Glutamatergic neuron (in vitro differentiated cells): ENCODE results near the gene SLC38A10. TPM values are rescaled to one million over a fixed set of nuclear protein-coding genes. Genes with fewer than 3 reads are reported as not detected.

ENCODE experiments used
- DNase-seq: peaks from one replicate; pipeline ENCODE4 v3.0.0; 2022
- H3K27ac Mint-ChIP-seq: one replicate; pipeline ENCODE4 v1.8.0; 2020; ENCODE audit warnings: mild to moderate bottlenecking, mixed read lengths, inconsistent platforms; ENCODE audit not compliant: unreplicated experiment
- H3K27me3 Mint-ChIP-seq: one replicate; pipeline ENCODE4 v1.8.0; 2020; ENCODE audit warnings: mild to moderate bottlenecking, moderate library complexity, mixed read lengths, inconsistent platforms; ENCODE audit not compliant: unreplicated experiment
- H3K36me3 Mint-ChIP-seq: one replicate; pipeline ENCODE4 v1.8.0; 2020; ENCODE audit warnings: mild to moderate bottlenecking, mixed read lengths, inconsistent platforms; ENCODE audit not compliant: unreplicated experiment
- H3K4me1 Mint-ChIP-seq: one replicate; pipeline ENCODE4 v1.8.0; 2020; ENCODE audit warnings: mild to moderate bottlenecking, low read depth, mixed read lengths, inconsistent platforms; ENCODE audit not compliant: unreplicated experiment
- H3K4me3 Mint-ChIP-seq: one replicate; pipeline ENCODE4 v1.8.0; 2020; ENCODE audit warnings: mild to moderate bottlenecking, mixed read lengths, inconsistent platforms; ENCODE audit not compliant: unreplicated experiment
- H3K9me3 Mint-ChIP-seq: one replicate; pipeline ENCODE4 v1.8.0; 2020; ENCODE audit warnings: mild to moderate bottlenecking, moderate library complexity, mixed read lengths, inconsistent platforms; ENCODE audit not compliant: unreplicated experiment
- CTCF ChIP-seq: fragments of 200-600 bp; sonication (generic); IDR thresholded peaks from one replicate; pipeline ENCODE4 v1.5.0; 2021; ENCODE audit not compliant: partially characterized antibody, unreplicated experiment
- total RNA-seq: library from RNA; stranded (reverse); fragmentation: NEBNext Ultra II Directional; extraction: Animal tissue kit (Norgen Biotek cat#: 25700); gene quantifications from one replicate; pipeline ENCODE4 v1.2.1, GENCODE V29; 2021; ENCODE audit not compliant: unreplicated experiment

The SLC38A10 gene
- total RNA-seq, 1 donor from 2014 or later, result 92.4 TPM

DNA sequence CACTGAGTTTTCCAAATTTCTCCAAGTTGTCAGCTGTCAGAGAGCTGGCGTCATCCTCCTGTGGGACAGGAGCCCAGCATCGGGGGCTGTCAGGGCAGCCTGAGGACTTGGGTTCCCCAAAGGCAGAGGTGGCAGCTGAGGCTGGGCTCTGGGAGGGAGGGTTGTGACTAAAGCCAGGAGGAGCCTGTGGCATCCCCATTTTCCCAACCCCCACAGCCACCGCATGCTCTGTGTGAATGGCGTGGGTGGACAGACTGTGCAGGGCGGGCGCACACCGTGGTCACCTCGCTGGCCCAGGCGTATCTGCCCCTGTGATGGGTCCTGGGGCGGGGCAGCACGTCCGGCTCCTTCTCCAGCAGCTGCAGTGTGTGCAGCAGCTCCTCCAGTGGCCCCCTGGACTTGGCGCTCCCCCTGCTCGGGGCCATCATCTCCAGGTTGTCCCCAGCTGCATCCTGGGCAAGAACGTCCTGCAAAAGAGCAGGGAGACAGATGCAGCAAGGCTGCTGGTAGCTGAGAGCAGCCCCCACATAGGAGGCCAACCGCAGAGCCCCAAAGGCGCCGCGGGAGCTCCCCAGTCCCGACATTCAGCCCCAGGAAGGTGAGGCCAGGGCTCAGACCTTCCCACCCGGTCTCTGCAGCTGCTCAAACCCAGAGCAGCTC lies 97.1 kb downstream of the SLC38A10 start:
- peaks cover 2% of the 10 kb centered on the region for H3K9me3 Mint-ChIP-seq

DNA sequence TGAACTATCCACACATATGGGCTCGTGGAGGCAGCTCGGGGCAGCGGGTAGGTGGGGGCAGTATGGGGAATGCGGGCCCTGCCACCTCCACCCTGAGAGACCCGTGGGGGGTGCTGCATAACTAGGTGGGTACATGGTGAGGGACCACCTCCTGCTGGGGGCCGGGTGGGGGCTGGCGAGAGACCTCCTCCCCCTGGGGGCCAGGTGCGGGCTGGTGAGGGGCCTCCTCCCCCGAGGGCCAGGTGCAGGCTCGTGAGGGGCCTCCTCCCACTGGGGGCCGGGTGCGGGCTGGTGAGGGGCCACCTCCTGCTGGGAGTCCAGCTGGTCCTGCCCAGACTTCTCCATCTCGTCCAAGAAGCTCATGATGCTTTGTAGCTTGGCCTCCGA lies 97.7 kb downstream of the SLC38A10 start:
- no peaks in the 10 kb centered on the region for H3K36me3 Mint-ChIP-seq
- no peak overlapping the region for H3K4me3 Mint-ChIP-seq
- peaks cover 3% of the 10 kb centered on the region for H3K4me1 Mint-ChIP-seq
- peaks cover 2% of the 10 kb centered on the region for H3K9me3 Mint-ChIP-seq
- no peak for DNase-seq
- H3K27ac Mint-ChIP-seq, result no peak overlapping the region
- H3K27me3 Mint-ChIP-seq, result peaks cover 1% of the 10 kb centered on the region
- TF ChIP-seq CTCF, result no peak

More for the DNA sequence above, 97.1 kb downstream of the SLC38A10 start:
- Mint-ChIP-seq H3K27me3 (peaks cover 1% of the 10 kb centered on the region), H3K4me1 (peaks cover 3% of the 10 kb centered on the region), H3K27ac (no peak overlapping the region), H3K4me3 (no peak overlapping the region), H3K36me3 (no peaks in the 10 kb centered on the region)
- no peak for TF ChIP-seq CTCF
- no peak for DNase-seq

DNA sequence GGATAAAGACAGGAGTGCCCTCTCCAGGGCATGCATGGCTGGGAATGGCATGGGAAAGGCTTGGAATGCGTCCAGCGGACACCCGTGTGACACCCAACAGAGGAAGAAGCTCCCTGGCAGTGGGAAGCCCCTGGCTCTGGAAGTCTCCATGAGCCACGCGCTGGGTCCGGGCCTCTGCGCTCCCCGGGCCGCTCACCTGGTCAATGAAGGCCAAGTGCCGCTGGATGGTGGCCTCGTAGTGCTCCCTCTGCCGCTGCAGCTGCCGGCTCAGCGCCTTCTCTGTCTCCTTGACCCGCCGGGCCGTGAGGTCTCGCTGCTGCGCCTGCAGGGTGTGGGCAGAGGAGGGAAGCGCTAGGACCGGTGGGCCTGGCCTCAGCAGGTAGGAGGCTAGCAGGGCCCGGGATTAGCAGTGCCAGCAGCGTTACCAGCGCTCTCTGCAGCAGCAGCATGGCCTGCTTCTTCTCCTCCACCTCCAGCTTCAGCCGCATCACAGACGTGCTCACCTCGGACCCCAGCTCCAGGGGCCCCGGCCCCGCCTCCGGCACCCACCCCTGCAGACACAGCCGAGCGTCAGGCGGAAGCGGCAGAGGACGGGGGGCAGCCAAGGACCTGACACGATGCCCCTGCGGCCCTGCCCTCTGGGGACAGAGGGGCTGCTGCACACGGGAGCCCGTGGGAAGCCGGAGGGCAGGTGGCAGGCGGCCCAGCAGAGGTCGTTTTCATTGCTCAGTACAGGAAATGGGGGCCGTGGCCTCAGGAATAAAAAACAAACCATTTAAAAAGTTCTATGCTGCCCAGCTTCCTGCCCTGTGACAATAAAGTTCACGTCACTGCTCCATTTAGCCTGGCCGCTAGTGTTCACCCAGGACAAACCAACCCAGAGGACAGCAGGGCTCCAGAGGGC lies 98.3 kb downstream of the SLC38A10 start:
- no peak overlapping the region for H3K4me3 Mint-ChIP-seq
- H3K9me3 Mint-ChIP-seq, result peaks cover 3% of the 10 kb centered on the region
- peaks cover 1% of the 10 kb centered on the region for H3K27me3 Mint-ChIP-seq
- H3K36me3 Mint-ChIP-seq, result no peaks in the 10 kb centered on the region
- H3K27ac Mint-ChIP-seq, result no peak overlapping the region
- peaks cover 3% of the 10 kb centered on the region for H3K4me1 Mint-ChIP-seq
- no peak for DNase-seq
- no peak for TF ChIP-seq CTCF

DNA sequence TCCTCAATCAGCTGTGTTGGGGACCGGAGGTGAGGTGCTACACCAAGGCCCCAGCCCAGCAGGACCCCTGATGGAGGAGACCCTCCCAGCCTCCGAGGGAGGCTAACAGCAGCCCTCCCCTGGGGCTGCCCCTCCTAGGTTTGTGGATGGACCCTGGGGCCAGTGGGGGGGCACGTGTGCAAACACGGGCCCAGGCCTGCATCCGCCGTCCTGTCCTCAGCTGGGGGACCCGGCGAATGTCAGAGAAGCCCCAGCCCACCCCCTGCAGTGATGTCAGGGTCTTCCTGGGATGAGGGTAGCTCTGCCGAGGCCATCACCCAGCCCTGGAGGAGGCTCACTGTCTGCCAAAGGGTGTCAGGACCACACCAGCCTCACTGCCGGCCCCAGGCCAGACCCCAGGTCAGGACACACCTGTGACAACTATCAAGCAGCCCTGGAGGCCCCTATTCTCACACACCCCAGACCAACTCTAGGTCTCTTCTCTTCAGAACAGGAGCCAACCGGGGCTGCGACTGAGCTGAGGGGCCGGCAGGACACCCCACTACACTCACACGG lies 99.1 kb downstream of the SLC38A10 start:
- Mint-ChIP-seq H3K9me3 (peaks cover 3% of the 10 kb centered on the region), H3K36me3 (no peaks in the 10 kb centered on the region), H3K4me3 (no peak overlapping the region), H3K27ac (no peak overlapping the region), H3K27me3 (peaks cover 1% of the 10 kb centered on the region), H3K4me1 (peaks cover 3% of the 10 kb centered on the region)
- no peak for DNase-seq
- no peak for TF ChIP-seq CTCF

Other genes starting within 250 kb of the SLC38A10 start
- 0.29 TPM for gene PVALEF, start 129.8 kb downstream of the SLC38A10 start, total RNA-seq
- 27.0 TPM for gene AATK, start 129.1 kb downstream of the SLC38A10 start, total RNA-seq
- 35.1 TPM for gene CEP131, start 72.3 kb downstream of the SLC38A10 start, total RNA-seq
- 85.7 TPM for gene TEPSIN, start 56.3 kb downstream of the SLC38A10 start, total RNA-seq
- 31.5 TPM for gene NDUFAF8, start 56.0 kb downstream of the SLC38A10 start, total RNA-seq
- 111 TPM for gene BAHCC1, start 100.2 kb upstream of the SLC38A10 start, total RNA-seq
- gene ACTG1, start 217.5 kb upstream of the SLC38A10 start, total RNA-seq, result 5,342 TPM
- 6.1 TPM for gene FSCN2, start 233.1 kb upstream of the SLC38A10 start, total RNA-seq